Effector memory CD4-positive, alpha-beta T cell (primary cell): Measurements from ENCODE around the gene ZBTB7C.

ENCODE experiments used
- DNase-seq, 3 donors: peaks; one replicate each; pipeline ENCODE4 v3.0.0-alpha.2; 2020
- H3K27ac ChIP-seq: 2 replicates; pipeline ENCODE4 v1.7.0; 2013; ENCODE audit warnings: mild to moderate bottlenecking, low read length, moderate library complexity; ENCODE audit not compliant: insufficient read depth, poor library complexity, severe bottlenecking
- H3K27me3 ChIP-seq: replicated peaks from 2 replicates; pipeline ENCODE4 v1.7.0; 2013; ENCODE audit warnings: mild to moderate bottlenecking, low read length; ENCODE audit not compliant: insufficient read depth, control insufficient read depth, poor library complexity, severe bottlenecking
- H3K36me3 ChIP-seq: 2 replicates; pipeline ENCODE4 v1.7.0; 2013; ENCODE audit warnings: mild to moderate bottlenecking, low read length, moderate library complexity; ENCODE audit not compliant: control insufficient read depth, insufficient read depth
- H3K4me1 ChIP-seq: 2 replicates; pipeline ENCODE4 v1.7.0; 2013; ENCODE audit warnings: low read length, mild to moderate bottlenecking; ENCODE audit not compliant: control insufficient read depth, insufficient read depth, poor library complexity, severe bottlenecking
- H3K4me3 ChIP-seq: 2 replicates; pipeline ENCODE4 v1.7.0; 2013; ENCODE audit warnings: low read length, low read depth, mild to moderate bottlenecking; ENCODE audit not compliant: insufficient read depth, poor library complexity, severe bottlenecking
- H3K9me3 ChIP-seq: 2 replicates; pipeline ENCODE4 v1.7.0; 2013; ENCODE audit warnings: mild to moderate bottlenecking, low read length, moderate library complexity; ENCODE audit not compliant: control insufficient read depth

Gene ZBTB7C

DNA sequence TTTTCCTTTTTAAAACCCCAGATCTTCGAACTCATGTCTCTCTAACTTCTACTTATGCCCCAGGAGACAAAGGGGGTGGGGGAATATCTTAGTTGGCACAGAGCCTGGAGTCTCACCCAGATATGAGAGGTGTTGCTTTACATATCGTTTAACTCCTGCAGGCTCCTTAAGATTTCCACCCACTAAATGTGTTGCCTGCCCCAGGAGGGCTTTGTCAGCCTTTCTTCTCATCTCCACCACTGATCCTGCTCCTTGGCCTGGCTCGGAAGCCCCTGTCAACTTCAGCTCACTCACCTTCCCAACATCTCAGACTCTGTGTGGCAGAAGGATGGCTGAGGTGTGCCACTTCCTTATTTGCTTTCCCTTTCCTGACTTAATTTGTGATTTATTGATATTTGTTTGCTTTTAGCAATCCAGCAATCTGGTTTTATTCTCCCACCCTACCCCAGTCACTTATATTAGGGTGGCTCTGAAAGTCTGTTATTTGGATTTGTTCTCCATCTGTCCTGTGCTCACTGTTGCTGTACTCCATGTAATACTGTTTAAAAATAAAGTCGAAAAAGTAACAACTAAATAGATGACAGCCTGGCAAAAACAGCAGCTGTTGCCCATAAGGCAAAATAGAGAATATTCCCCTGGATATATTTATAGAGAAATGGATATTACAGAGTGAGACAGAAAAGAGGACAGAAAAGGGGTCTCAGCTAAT lies 200.6 kb downstream of the ZBTB7C start:
- H3K4me3 ChIP-seq: no peak overlapping the region

GRCh38 chr18:48207733-48208132 lies 201.4 kb downstream of the ZBTB7C start:
- Histone ChIP-seq H3K36me3 (no peaks in the 10 kb centered on the region), H3K27me3 (no peaks in the 10 kb centered on the region), H3K4me3 (no peak overlapping the region), H3K4me1 (no peaks in the 10 kb centered on the region), H3K27ac (no peak overlapping the region), H3K9me3 (no peaks in the 10 kb centered on the region)
- DNase-seq: no peak

More for the DNA sequence above, 200.6 kb downstream of the ZBTB7C start:
- Histone ChIP-seq H3K4me1 (no peaks in the 10 kb centered on the region), H3K27me3 (no peaks in the 10 kb centered on the region), H3K36me3 (no peaks in the 10 kb centered on the region), H3K27ac (no peak overlapping the region), H3K9me3 (no peaks in the 10 kb centered on the region)
- no peak for DNase-seq

DNA sequence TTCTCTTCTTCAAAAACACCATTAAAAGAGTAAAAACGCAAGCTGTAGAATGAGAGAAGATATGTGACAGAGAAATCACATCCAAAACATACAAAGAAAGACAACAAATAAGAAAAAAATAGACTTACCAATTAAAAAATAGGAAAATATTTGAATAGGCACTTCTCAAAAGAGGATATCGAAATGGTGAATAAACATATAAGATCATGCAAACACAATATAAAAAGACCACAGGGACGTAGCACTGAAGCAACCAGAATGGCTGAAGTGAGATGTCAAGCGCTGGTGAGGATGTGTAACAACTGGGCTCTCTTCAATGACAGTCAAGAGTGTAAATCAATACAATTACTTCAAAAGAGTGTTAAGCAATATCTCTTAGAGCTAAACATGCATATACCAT lies 202.3 kb downstream of the ZBTB7C start:
- Histone ChIP-seq H3K36me3 (no peaks in the 10 kb centered on the region), H3K27me3 (no peaks in the 10 kb centered on the region), H3K27ac (no peak overlapping the region), H3K4me1 (no peaks in the 10 kb centered on the region), H3K9me3 (no peaks in the 10 kb centered on the region), H3K4me3 (no peak overlapping the region)
- DNase-seq: no peak

GRCh38 chr18:48203961-48204666 lies 205.1 kb downstream of the ZBTB7C start:
- Histone ChIP-seq H3K4me1 (no peaks in the 10 kb centered on the region), H3K27ac (no peak overlapping the region)

GRCh38 chr18:48203288-48203945 lies 205.8 kb downstream of the ZBTB7C start:
- Histone ChIP-seq H3K4me1 (no peaks in the 10 kb centered on the region), H3K4me3 (no peak overlapping the region), H3K27me3 (peaks cover 9% of the 10 kb centered on the region), H3K27ac (no peak overlapping the region), H3K36me3 (no peaks in the 10 kb centered on the region), H3K9me3 (no peaks in the 10 kb centered on the region)
- DNase-seq: no peak

More at GRCh38 chr18:48203961-48204666, 205.1 kb downstream of the ZBTB7C start:
- DNase-seq: no peak
- no peaks in the 10 kb centered on the region for H3K36me3 ChIP-seq
- peaks cover 9% of the 10 kb centered on the region for H3K27me3 ChIP-seq
- no peak overlapping the region for H3K4me3 ChIP-seq
- no peaks in the 10 kb centered on the region for H3K9me3 ChIP-seq

- H3K36me3 ChIP-seq: no peaks in the 10 kb centered on the region
- H3K4me1 ChIP-seq: no peaks in the 10 kb centered on the region
- peaks cover 9% of the 10 kb centered on the region for H3K27me3 ChIP-seq
- DNase-seq: no peak
- no peak overlapping the region for H3K27ac ChIP-seq
- no peak overlapping the region for H3K4me3 ChIP-seq
- no peaks in the 10 kb centered on the region for H3K9me3 ChIP-seq
Measured at GRCh38 chr18:48202350-48203260, 206.6 kb downstream of the ZBTB7C start.

DNA sequence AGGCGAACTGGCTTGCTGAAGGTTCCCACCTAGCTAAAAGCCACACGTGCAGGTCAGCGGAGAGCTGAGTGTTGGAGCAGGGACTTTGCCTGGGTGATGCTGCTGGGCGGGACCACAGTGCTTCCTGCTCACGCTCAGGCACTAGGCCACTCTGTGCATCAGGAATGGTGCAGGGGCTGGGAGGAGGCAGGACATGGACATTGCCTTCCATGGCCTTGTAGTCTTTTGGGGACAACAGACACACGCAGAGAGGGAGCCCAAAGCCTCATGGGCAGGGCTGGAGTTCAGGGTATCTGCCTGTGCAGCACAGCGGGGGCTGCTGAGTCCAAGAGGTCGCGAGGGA lies 207.2 kb downstream of the ZBTB7C start:
- Histone ChIP-seq H3K4me3 (no peak overlapping the region), H3K4me1 (no peaks in the 10 kb centered on the region), H3K27ac (no peak overlapping the region), H3K27me3 (peaks cover 9% of the 10 kb centered on the region), H3K36me3 (no peaks in the 10 kb centered on the region), H3K9me3 (no peaks in the 10 kb centered on the region)
- no peak for DNase-seq

GRCh38 chr18:48201337-48202005 lies 207.7 kb downstream of the ZBTB7C start:
- Histone ChIP-seq H3K9me3 (no peaks in the 10 kb centered on the region), H3K27me3 (peaks cover 9% of the 10 kb centered on the region), H3K36me3 (no peaks in the 10 kb centered on the region), H3K4me1 (no peaks in the 10 kb centered on the region), H3K27ac (no peak overlapping the region), H3K4me3 (no peak overlapping the region)
- no peak for DNase-seq

GRCh38 chr18:48200631-48201336 lies 208.4 kb downstream of the ZBTB7C start:
- Histone ChIP-seq H3K36me3 (no peaks in the 10 kb centered on the region), H3K4me3 (no peak overlapping the region), H3K27ac (no peak overlapping the region), H3K4me1 (no peaks in the 10 kb centered on the region), H3K9me3 (no peaks in the 10 kb centered on the region), H3K27me3 (peaks cover 9% of the 10 kb centered on the region)
- no peak for DNase-seq
